K562 (cell line): ENCODE data around the gene PDE4A. TPM values are rescaled to one million over a fixed set of nuclear protein-coding genes. Genes with fewer than 3 reads are reported as not detected.

Experiments used
- ATAC-seq: fragments of 200-7000 bp; cut with Tn5 transposase; 3 replicates; pipeline ENCODE4 v1.9.1; 2020; ENCODE audit warnings: moderate library complexity
- BruUV-seq: library from RNA; stranded (reverse); fragments of 400-500 nt; replicated peaks from 2 replicates; lab custom pipeline; 2021; lab: Mats Ljungman, UMichigan
- CTCF ChIA-PET: fragments of 300-600 bp; formaldehyde crosslinking; extraction: SDS; loops from one replicate; lab custom pipeline; 2021; ENCODE audit warnings: low intra/inter-chr PET ratio; lab: Yijun Ruan, JAX
- POLR2A ChIA-PET: fragments of 300-600, 350-650 bp; sonication (Branson Sonifier 250); formaldehyde crosslinking; extraction: SDS; loops from one replicate; lab custom pipeline; 2021; ENCODE audit warnings: antibody characterized with exemption, inconsistent platforms; lab: Yijun Ruan, JAX
- DNase-seq, 4 experiments: peaks; one replicate each; pipeline versions ENCODE4 v3.0.0 to v3.0.0-alpha.2; 2011 to 2018; ENCODE audit warnings: low spot score in 3 of 4, mixed read lengths in 3 of 4; ENCODE audit errors: extremely low read depth in 1 of 4
- FAIRE-seq: peaks from 2 replicates; lab custom pipeline; 2011; peaks lifted over from hg19 to GRCh38; lab: Jason Lieb, UNC
- H2AFZ ChIP-seq: 2 replicates; pipeline ENCODE4 v1.6.0; 2011; ENCODE audit warnings: low read depth, low read length, control low read depth, inconsistent platforms
- H3K27ac ChIP-seq: fragments of 200-600 bp; 3 replicates; pipeline ENCODE4 v1.8.0; 2011; ENCODE audit warnings: low read depth, mild to moderate bottlenecking, control low read depth, inconsistent platforms, low read length, moderate library complexity, mixed read lengths; ENCODE audit errors: extremely low read depth
- H3K27me3 ChIP-seq, 2 experiments: fragments of 300-600 bp in 1 of 2; 2 replicates in 1 of 2; 3 replicates in 1 of 2; pipeline versions ENCODE4 v1.6.0 to v1.8.0; 2011; ENCODE audit warnings: inconsistent platforms in 2 of 2, low read length in 2 of 2, mild to moderate bottlenecking in 1 of 2, mixed read lengths in 1 of 2, moderate library complexity in 1 of 2; ENCODE audit not compliant: control insufficient read depth in 2 of 2, insufficient read depth in 2 of 2
- H3K36me3 ChIP-seq: fragments of 300-600 bp; 3 replicates; pipeline ENCODE4 v1.8.0; 2011; ENCODE audit warnings: mild to moderate bottlenecking, low read length, inconsistent platforms; ENCODE audit not compliant: control insufficient read depth, insufficient read depth
- H3K4me1 ChIP-seq, 2 experiments: fragments of 200-600 bp in 1 of 2; replicated peaks in 1 of 2; 2 replicates in 1 of 2; 3 replicates in 1 of 2; pipeline versions ENCODE4 v1.5.1 to v1.8.0; 2011; ENCODE audit warnings: inconsistent platforms in 2 of 2, low read length in 2 of 2, mild to moderate bottlenecking in 1 of 2, mixed read lengths in 1 of 2, moderate library complexity in 1 of 2; ENCODE audit not compliant: control insufficient read depth in 2 of 2, insufficient read depth in 2 of 2
- H3K4me2 ChIP-seq: 2 replicates; pipeline ENCODE4 v1.6.1; 2011; ENCODE audit warnings: low read length, control low read depth, inconsistent platforms, mixed read lengths; ENCODE audit not compliant: insufficient read depth
- H3K4me3 ChIP-seq: fragments of 200-600 bp; sonication (generic), shearing (Covaris generic); 2 replicates; pipeline ENCODE4 v1.5.1; 2016; ENCODE audit warnings: control low read depth, inconsistent platforms
- H3K79me2 ChIP-seq: fragments of 200-600 bp; 3 replicates; pipeline ENCODE4 v1.8.0; 2011; ENCODE audit warnings: low read length, inconsistent platforms; ENCODE audit not compliant: control insufficient read depth, insufficient read depth
- H3K9ac ChIP-seq, 2 experiments: 2 replicates each; pipeline versions ENCODE4 v1.6.0 to v1.6.1; 2011; ENCODE audit warnings: low read depth in 2 of 2, low read length in 2 of 2, control low read depth in 1 of 2, inconsistent platforms in 1 of 2, mild to moderate bottlenecking in 1 of 2, mixed read lengths in 1 of 2; ENCODE audit not compliant: insufficient read depth in 1 of 2
- H3K9me1 ChIP-seq: one replicate; pipeline ENCODE4 v1.6.0; 2011; ENCODE audit warnings: inconsistent platforms, mild to moderate bottlenecking, low read length, moderate library complexity; ENCODE audit not compliant: control insufficient read depth, insufficient read depth
- H3K9me3 ChIP-seq: replicated peaks from 2 replicates; pipeline ENCODE4 v1.5.1; 2011; ENCODE audit warnings: low read depth, low read length, inconsistent platforms; ENCODE audit not compliant: control insufficient read depth, insufficient read depth
- H4K20me1 ChIP-seq: replicated peaks from 2 replicates; pipeline ENCODE4 v1.6.1; 2011; ENCODE audit warnings: low read length, inconsistent platforms, mixed read lengths; ENCODE audit not compliant: control insufficient read depth, insufficient read depth
- CBX2 ChIP-seq: fragments of 200-600 bp; sonication (generic); IDR thresholded peaks from one replicate; pipeline ENCODE4 v1.6.1; 2012; ENCODE audit warnings: mild to moderate bottlenecking, low read length, inconsistent platforms; ENCODE audit not compliant: insufficient read depth, poor library complexity, severe bottlenecking
- CCAR2 ChIP-seq: fragments of 200-400 bp; formaldehyde crosslinking; IDR thresholded peaks from 2 replicates; pipeline ENCODE4 v1.6.1; 2017; ENCODE audit warnings: mild to moderate bottlenecking, low read depth, low read length
- FOS ChIP-seq: IDR thresholded peaks from 3 replicates; pipeline ENCODE4 v1.6.1; 2011; ENCODE audit not compliant: insufficient read length; ENCODE audit errors: extremely low read depth
- GABPB1 ChIP-seq: sonication (generic); formaldehyde crosslinking; IDR thresholded peaks from 2 replicates; pipeline ENCODE4 v1.8.0; 2022; ENCODE audit warnings: mild to moderate bottlenecking, missing genetic modification reagents
- JUN ChIP-seq, 2 experiments: sonication (generic) in 1 of 2; formaldehyde crosslinking in 1 of 2; IDR thresholded peaks; 2 replicates each; pipeline versions ENCODE4 v1.6.1 to v1.8.0; 2012 to 2022; ENCODE audit warnings: borderline replicate concordance in 2 of 2, mild to moderate bottlenecking in 2 of 2, improper control_type of control experiment in 1 of 2, low read depth in 1 of 2, low read length in 1 of 2, missing genetic modification reagents in 1 of 2
- JUND ChIP-seq, 2 experiments: IDR thresholded peaks; 2 replicates in 1 of 2; 3 replicates in 1 of 2; pipeline ENCODE4 v1.6.1; 2011; ENCODE audit warnings: borderline replicate concordance in 2 of 2, low read depth in 2 of 2, low read length in 2 of 2, improper control_type of control experiment in 1 of 2, missing biosample characterization in 1 of 2, missing genetic modification characterization in 1 of 2, missing genetic modification reagents in 1 of 2
- NRF1 ChIP-seq, 2 experiments: fragments of 450-650 bp; IDR thresholded peaks in 1 of 2; conservative IDR thresholded peaks in 1 of 2; 2 replicates each; pipeline ENCODE4 v1.6.1; 2014; ENCODE audit warnings: mild to moderate bottlenecking in 2 of 2
- RCOR1 ChIP-seq, 2 experiments: IDR thresholded peaks; 2 replicates each; pipeline ENCODE4 v1.6.1; 2012; ENCODE audit warnings: low read depth in 2 of 2, low read length in 2 of 2, borderline replicate concordance in 1 of 2, improper control_type of control experiment in 1 of 2
- RNF2 ChIP-seq: sonication (generic); IDR thresholded peaks from 2 replicates; pipeline ENCODE4 v1.6.1; 2016
- SAP30 ChIP-seq: fragments of 200-600 bp; sonication (generic); IDR thresholded peaks from 2 replicates; pipeline ENCODE4 v1.6.1; 2012; ENCODE audit warnings: borderline replicate concordance, low read depth, mild to moderate bottlenecking, moderate library complexity, low read length, control low read depth, inconsistent platforms; ENCODE audit not compliant: insufficient read depth, poor library complexity, severe bottlenecking
- ZNF398 ChIP-seq: fragments of 250-450 bp; sonication (Bioruptor Pico); IDR thresholded peaks from 2 replicates; pipeline ENCODE4 v1.8.0; 2021; ENCODE audit warnings: moderate library complexity, mild to moderate bottlenecking, inconsistent platforms
- ZNF764 ChIP-seq: fragments of 250-450 bp; sonication (Bioruptor Pico); IDR thresholded peaks from 2 replicates; pipeline ENCODE4 v1.4.0; 2020; ENCODE audit warnings: low read depth, mild to moderate bottlenecking, moderate library complexity
- WGBS: fragments of 100-300 bp; shearing (Covaris generic); methylation state at CpG from one replicate; pipeline ENCODE4 v1.1.6; 2016; ENCODE audit warnings: low coverage, mixed read lengths; ENCODE audit not compliant: insufficient coverage; ENCODE audit errors: missing lambda C conversion rate; 5-methylcytosine and 5-hydroxymethylcytosine counted together
- in situ Hi-C: fragments of 300-500 bp; cut with MboI; formaldehyde crosslinking; loops from 4 replicates; pipeline ENCODE4 v1.15.0; 2018; ENCODE audit warnings: inconsistent platforms, mixed read lengths
- intact Hi-C: fragments of 100-400 bp; cut with micrococcal nuclease; formaldehyde crosslinking; loops from 2 replicates; pipeline ENCODE4 v1.14.2; 2022
- polyA plus RNA-seq, 8 experiments: library from polyadenylated mRNA; depleted of rRNA in 4 of 8; stranded (reverse) in 5 of 8; unstranded in 3 of 8; fragments of >200 nt; fragmentation: Nextera tagmentation in 2 of 8; fragmentation: Illumina TruSeq in 1 of 8; extraction: Ambion mirVana in 2 of 8; extraction: Trizol in 1 of 8; gene quantifications; 2 replicates each; pipeline versions ENCODE4 v1.2.1 to v1.2.3, GENCODE V29; 2011 to 2014; ENCODE audit warnings: inconsistent platforms in 1 of 8, missing spikeins in 1 of 8
- total RNA-seq, 7 experiments: library from RNA; depleted of rRNA in 6 of 7; stranded (reverse); fragments of >200 nt in 6 of 7; fragmentation: Illumina TruSeq in 2 of 7; extraction: Trizol in 2 of 7; gene quantifications; 2 replicates each; pipeline versions ENCODE4 v1.2.1 to v1.2.3, GENCODE V29; 2011 to 2021; ENCODE audit warnings: low replicate concordance in 1 of 7
- TF ChIP-seq, protein P1 (sequence below): sonication (generic); formaldehyde crosslinking; IDR thresholded peaks from 2 replicates; pipeline ENCODE4 v1.8.0; 2022; ENCODE audit warnings: missing genetic modification reagents, mild to moderate bottlenecking, moderate library complexity, borderline replicate concordance
- TF ChIP-seq, protein P2 (sequence below): fragments of 450-650 bp; formaldehyde crosslinking; IDR thresholded peaks from 2 replicates; pipeline ENCODE4 v1.4.0; 2022; ENCODE audit warnings: missing genetic modification characterization

Gene PDE4A
- total and polyA plus RNA-seq, 9 of the 15 experiments (the other 6 are each of a cell fraction or from before 2014, with no cell fraction given) = 0.66 to 26.9 (median 4.6) TPM

GRCh38 chr19:10450853-10451609 is 30.7 kb downstream of the PDE4A start:
- 5% methylated on average over 24 of the region's 25 CpGs for WGBS
- Histone ChIP-seq H3K79me2 (peaks cover 14% of the 10 kb centered on the region; the same call in 2 of the 3 replicates), H4K20me1 (peaks cover 17% of the 10 kb centered on the region; the same call in 1 of the 2 replicates), H3K4me3 (no peak overlapping the region), H3K9me3 (no peaks in the 10 kb centered on the region), H3K36me3 (peaks cover 49% of the 10 kb centered on the region; the same call in 2 of the 3 replicates), H3K9me1 (peaks cover 4% of the 10 kb centered on the region), H3K27ac (peak overlapping the region; percentile 35; the same call in 2 of the 3 replicates), H3K9ac (peak overlapping the region in 1 of 2 experiments; percentile 77; a peak in 2 of 4 replicates), H3K4me2 (peak overlapping the region; percentile 73), H2AFZ (no peak overlapping the region), H3K27me3 (no peaks in the 10 kb centered on the region), H3K4me1 (peaks cover 10 to 35% of the 10 kb centered on the region in 2 experiments)
- ChIA-PET POLR2A (interaction anchor here (0.6 to 1.1 kb wide), 5 partner anchors 19 to 1332 kb away, joined by 3 read pairs; partner anchors contain the start of gene ICAM5), CTCF (interaction anchor here (0.6 kb wide), 1 partner anchor 225 kb away, joined by 3 read pairs; no protein-coding TSS in a partner anchor)
- peak; percentile 96 to 98 (median 98) for DNase-seq
- intact Hi-C loops = no loop called here
- FAIRE-seq = peak; percentile 99
- in situ Hi-C loops = no loop called here
- ATAC-seq = peak; percentile 100
- BruUV-seq = no TSS peak
- TF ChIP-seq JUND (IDR thresholded peaks at IDR 0.05; ENCODE audit: borderline replicate concordance, low read depth, low read length) (peak; percentile 24; the same call in 1 of the 2 replicates), JUND (tag; IDR thresholded peaks at IDR 0.05; ENCODE audit: borderline replicate concordance, low read depth, low read length) (no peak), ZNF398 (CRISPR knock-in tag) (no peak), ZNF764 (CRISPR knock-in tag) (no peak), RCOR1 (IDR thresholded peaks at IDR 0.05; ENCODE audit: borderline replicate concordance in 1 of 2, low read depth in 2 of 2, low read length in 2 of 2) (peak in 1 of 2 experiments; percentile 67; a peak in 2 of 4 replicates), CCAR2 (no peak), CBX2 (no peak), SAP30 (peak; percentile 55), GABPB1 (0 out of 2 replicates have a peak, but pooled peaks have one; percentile 29), NRF1 (conservative IDR thresholded peaks at IDR 0.05 in 1 of 2, IDR thresholded peaks at IDR 0.05 in 1 of 2) (0 out of 4 replicates have a peak, but pooled peaks of 1 of the 2 experiments have one; percentile 10), JUN (IDR thresholded peaks at IDR 0.05; ENCODE audit: borderline replicate concordance, low read depth, low read length) (no peak), JUN (CRISPR knock-in tag; IDR thresholded peaks at IDR 0.05; ENCODE audit: borderline replicate concordance) (no peak), RNF2 (no peak), FOS (peak; percentile 44)
- TF ChIP-seq, protein P1, sequence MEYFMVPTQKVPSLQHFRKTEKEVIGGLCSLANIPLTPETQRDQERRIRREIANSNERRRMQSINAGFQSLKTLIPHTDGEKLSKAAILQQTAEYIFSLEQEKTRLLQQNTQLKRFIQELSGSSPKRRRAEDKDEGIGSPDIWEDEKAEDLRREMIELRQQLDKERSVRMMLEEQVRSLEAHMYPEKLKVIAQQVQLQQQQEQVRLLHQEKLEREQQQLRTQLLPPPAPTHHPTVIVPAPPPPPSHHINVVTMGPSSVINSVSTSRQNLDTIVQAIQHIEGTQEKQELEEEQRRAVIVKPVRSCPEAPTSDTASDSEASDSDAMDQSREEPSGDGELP (CRISPR knock-in tag) = peak; percentile 65; the same call in 1 of the 2 replicates
- TF ChIP-seq, protein P2, sequence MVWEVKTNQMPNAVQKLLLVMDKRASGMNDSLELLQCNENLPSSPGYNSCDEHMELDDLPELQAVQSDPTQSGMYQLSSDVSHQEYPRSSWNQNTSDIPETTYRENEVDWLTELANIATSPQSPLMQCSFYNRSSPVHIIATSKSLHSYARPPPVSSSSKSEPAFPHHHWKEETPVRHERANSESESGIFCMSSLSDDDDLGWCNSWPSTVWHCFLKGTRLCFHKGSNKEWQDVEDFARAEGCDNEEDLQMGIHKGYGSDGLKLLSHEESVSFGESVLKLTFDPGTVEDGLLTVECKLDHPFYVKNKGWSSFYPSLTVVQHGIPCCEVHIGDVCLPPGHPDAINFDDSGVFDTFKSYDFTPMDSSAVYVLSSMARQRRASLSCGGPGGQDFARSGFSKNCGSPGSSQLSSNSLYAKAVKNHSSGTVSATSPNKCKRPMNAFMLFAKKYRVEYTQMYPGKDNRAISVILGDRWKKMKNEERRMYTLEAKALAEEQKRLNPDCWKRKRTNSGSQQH (CRISPR knock-in tag) = 0 out of 2 replicates have a peak, but pooled peaks have one; percentile 53
